Activated naive CD8-positive, alpha-beta T cell treated with anti-CD3 and anti-CD28 coated beads for 36 hours (primary cell): ENCODE measurements around the gene WDR90. TPM values are rescaled to one million over a fixed set of nuclear protein-coding genes. Genes with fewer than 3 reads are reported as not detected.

ENCODE experiments used
- DNase-seq: peaks from one replicate; pipeline ENCODE4 v3.0.0; 2021
- H3K27ac Mint-ChIP-seq: one replicate; pipeline ENCODE4 v1.8.0; 2022; ENCODE audit warnings: mild to moderate bottlenecking, moderate library complexity, mixed read lengths
- H3K27me3 Mint-ChIP-seq: one replicate; pipeline ENCODE4 v1.8.0; 2022; ENCODE audit warnings: mild to moderate bottlenecking, mixed read lengths
- H3K36me3 Mint-ChIP-seq: one replicate; pipeline ENCODE4 v1.8.0; 2021; ENCODE audit warnings: mild to moderate bottlenecking, mixed read lengths
- H3K4me1 Mint-ChIP-seq: one replicate; pipeline ENCODE4 v1.8.0; 2021; ENCODE audit warnings: mixed read lengths
- H3K4me3 Mint-ChIP-seq: one replicate; pipeline ENCODE4 v1.8.0; 2022; ENCODE audit warnings: mild to moderate bottlenecking, moderate library complexity, mixed read lengths
- H3K9me3 Mint-ChIP-seq: one replicate; pipeline ENCODE4 v1.8.0; 2022; ENCODE audit warnings: mixed read lengths
- total RNA-seq, 2 experiments: library from RNA; stranded (reverse); gene quantifications; one replicate each; pipeline ENCODE4 v1.2.3, GENCODE V29; 2021

Gene WDR90
- total RNA-seq, 2 experiments from 2014 or later: 84.5 to 86.0 TPM

- H3K4me3 Mint-ChIP-seq: no peak overlapping the region
- peaks cover 7% of the 10 kb centered on the region for H3K36me3 Mint-ChIP-seq
- H3K4me1 Mint-ChIP-seq: no peaks in the 10 kb centered on the region
- no peak overlapping the region for H3K27ac Mint-ChIP-seq
- no peaks in the 10 kb centered on the region for H3K9me3 Mint-ChIP-seq
- H3K27me3 Mint-ChIP-seq: no peaks in the 10 kb centered on the region
- no peak for DNase-seq
Observed at GRCh38 chr16:659618-660017, 10.5 kb downstream of the WDR90 start.

DNA sequence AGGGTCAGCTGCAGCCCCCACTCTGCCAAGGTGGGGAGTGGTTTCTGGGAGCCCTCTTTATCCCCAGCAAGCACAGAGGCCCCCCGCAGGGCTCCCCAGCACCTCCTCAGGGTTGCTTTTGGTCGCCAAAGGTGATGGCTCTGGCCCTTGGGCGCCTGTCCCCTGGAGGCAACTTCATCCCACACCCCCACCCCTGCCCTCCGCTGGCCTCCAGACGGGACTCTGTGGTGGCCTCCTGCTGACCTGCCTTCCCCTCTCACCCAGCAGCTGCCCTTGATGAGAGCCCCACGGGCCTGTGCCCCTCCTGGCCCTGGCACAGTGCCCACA is 10.9 kb downstream of the WDR90 start:
- Mint-ChIP-seq H3K27ac (no peak overlapping the region), H3K4me1 (no peaks in the 10 kb centered on the region), H3K4me3 (no peak overlapping the region), H3K36me3 (peaks cover 7% of the 10 kb centered on the region), H3K27me3 (no peaks in the 10 kb centered on the region), H3K9me3 (no peaks in the 10 kb centered on the region)
- DNase-seq: no peak

GRCh38 chr16:660459-661183 is 11.5 kb downstream of the WDR90 start:
- peak; percentile 69 for DNase-seq
- Mint-ChIP-seq H3K27me3 (no peaks in the 10 kb centered on the region), H3K36me3 (peaks cover 7% of the 10 kb centered on the region), H3K4me3 (no peak overlapping the region), H3K4me1 (no peaks in the 10 kb centered on the region), H3K9me3 (no peaks in the 10 kb centered on the region), H3K27ac (no peak overlapping the region)

GRCh38 chr16:661184-661821 is 12.1 kb downstream of the WDR90 start:
- Mint-ChIP-seq H3K27ac (no peak overlapping the region), H3K9me3 (no peaks in the 10 kb centered on the region), H3K4me3 (no peak overlapping the region), H3K27me3 (no peaks in the 10 kb centered on the region), H3K4me1 (no peaks in the 10 kb centered on the region), H3K36me3 (peaks cover 7% of the 10 kb centered on the region)
- no peak for DNase-seq

DNA sequence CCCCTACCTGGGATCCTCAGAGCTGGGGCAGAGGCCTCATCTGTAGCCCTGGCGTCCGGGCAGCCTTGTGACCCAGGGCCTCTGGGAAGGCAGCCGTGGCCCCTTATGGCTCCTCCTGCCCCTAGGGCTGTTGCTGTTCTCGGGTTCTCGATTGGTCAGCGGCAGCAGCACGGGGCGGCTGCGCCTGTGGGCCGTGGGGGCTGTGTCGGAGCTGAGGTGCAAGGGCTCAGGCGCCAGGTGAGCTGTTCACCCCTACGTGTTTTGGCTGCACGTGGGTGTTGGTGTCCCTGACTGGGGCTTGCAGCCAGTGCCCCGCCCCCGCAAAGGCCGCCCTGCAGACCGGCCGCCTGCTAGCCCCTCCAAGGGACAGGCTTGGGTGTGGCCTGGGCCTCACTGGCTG is 12.9 kb downstream of the WDR90 start:
- no peaks in the 10 kb centered on the region for H3K4me1 Mint-ChIP-seq
- DNase-seq: no peak
- no peak overlapping the region for H3K4me3 Mint-ChIP-seq
- no peaks in the 10 kb centered on the region for H3K27me3 Mint-ChIP-seq
- no peak overlapping the region for H3K27ac Mint-ChIP-seq
- H3K9me3 Mint-ChIP-seq: no peaks in the 10 kb centered on the region
- peaks cover 7% of the 10 kb centered on the region for H3K36me3 Mint-ChIP-seq

DNA sequence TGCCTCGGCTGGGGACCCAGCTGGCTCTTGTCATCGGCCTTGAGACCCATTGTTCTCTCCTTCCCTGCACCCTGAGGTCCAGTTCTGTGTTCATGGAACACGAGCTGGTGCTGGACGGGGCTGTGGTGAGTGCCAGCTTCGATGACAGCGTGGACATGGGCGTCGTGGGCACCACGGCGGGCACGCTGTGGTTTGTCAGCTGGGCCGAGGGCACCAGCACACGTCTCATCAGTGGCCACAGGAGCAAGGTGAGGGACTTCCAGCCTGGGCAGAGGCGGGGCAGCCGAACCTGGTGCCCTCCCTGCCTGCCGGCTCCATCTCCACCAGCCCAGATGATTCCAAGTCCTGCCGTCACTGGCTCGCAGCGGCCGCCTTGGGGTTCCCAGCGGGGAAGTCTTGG is 13.4 kb downstream of the WDR90 start:
- Mint-ChIP-seq H3K27ac (no peak overlapping the region), H3K4me3 (no peak overlapping the region), H3K36me3 (peaks cover 7% of the 10 kb centered on the region), H3K9me3 (no peaks in the 10 kb centered on the region), H3K4me1 (peaks cover 1% of the 10 kb centered on the region), H3K27me3 (no peaks in the 10 kb centered on the region)
- DNase-seq: no peak

GRCh38 chr16:666572-666971 is 17.4 kb downstream of the WDR90 start:
- DNase-seq: no peak
- Mint-ChIP-seq H3K27ac (no peak overlapping the region), H3K9me3 (no peaks in the 10 kb centered on the region), H3K4me1 (peaks cover 3% of the 10 kb centered on the region), H3K36me3 (peaks cover 10% of the 10 kb centered on the region), H3K4me3 (no peak overlapping the region), H3K27me3 (no peaks in the 10 kb centered on the region)

- peaks cover 10% of the 10 kb centered on the region for H3K36me3 Mint-ChIP-seq
- peak overlapping the region; percentile 80 for H3K4me3 Mint-ChIP-seq
- H3K4me1 Mint-ChIP-seq: peaks cover 3% of the 10 kb centered on the region
- H3K27me3 Mint-ChIP-seq: no peaks in the 10 kb centered on the region
- H3K27ac Mint-ChIP-seq: peak overlapping the region; percentile 58
- no peaks in the 10 kb centered on the region for H3K9me3 Mint-ChIP-seq
- no peak for DNase-seq
Observed at GRCh38 chr16:667113-667779, 18.1 kb downstream of the WDR90 start.

- peak; percentile 98 for DNase-seq
- Mint-ChIP-seq H3K27me3 (no peaks in the 10 kb centered on the region), H3K36me3 (peaks cover 8% of the 10 kb centered on the region), H3K4me3 (peak within 1 kb of the TSS; percentile 82), H3K9me3 (no peaks in the 10 kb centered on the region), H3K4me1 (peaks cover 3% of the 10 kb centered on the region), H3K27ac (peak within 1 kb of the TSS; percentile 78)
Observed at GRCh38 chr16:667780-668518, 18.8 kb downstream of the WDR90 start, which contains the start of gene RHOT2. TSS of gene RHOT2 (plus strand) at chr16:668132. CDS start at chr16:668200, 68 bp downstream.

DNA sequence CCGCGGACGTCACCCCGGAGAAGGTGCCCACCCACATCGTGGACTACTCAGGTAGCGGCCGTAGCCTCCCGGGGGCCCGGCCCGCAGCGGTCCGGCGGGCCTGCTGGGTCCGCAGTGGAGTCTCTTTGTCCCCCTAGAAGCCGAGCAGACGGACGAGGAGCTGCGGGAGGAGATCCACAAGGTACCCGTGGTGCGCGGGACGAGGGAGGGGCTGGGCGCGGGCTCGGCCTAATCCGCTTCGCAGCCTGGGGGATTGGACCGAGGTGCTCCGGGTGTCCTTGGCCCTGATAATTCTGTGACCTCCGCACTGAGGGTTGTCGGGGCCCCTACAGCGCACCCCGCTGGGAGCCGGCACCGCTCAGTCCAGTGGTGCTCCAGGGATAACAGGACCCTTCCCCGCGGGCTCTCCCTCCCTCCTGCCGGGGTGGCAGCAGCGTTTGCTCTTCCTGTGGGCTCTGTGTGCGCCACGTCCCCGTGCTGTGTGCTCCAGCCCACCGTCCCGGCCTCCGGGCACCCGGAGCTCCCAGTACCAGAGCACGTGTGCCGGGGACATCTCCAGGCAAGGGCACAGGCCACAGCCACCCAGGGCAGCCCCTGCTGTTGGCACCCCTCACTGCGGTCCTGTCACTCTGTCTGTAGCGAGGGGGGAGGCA is 19.5 kb downstream of the WDR90 start:
- no peak for DNase-seq
- Mint-ChIP-seq H3K36me3 (peaks cover 7% of the 10 kb centered on the region), H3K9me3 (no peaks in the 10 kb centered on the region), H3K4me1 (peaks cover 3% of the 10 kb centered on the region), H3K4me3 (peak overlapping the region; percentile 82), H3K27ac (peak overlapping the region; percentile 54), H3K27me3 (no peaks in the 10 kb centered on the region)

DNA sequence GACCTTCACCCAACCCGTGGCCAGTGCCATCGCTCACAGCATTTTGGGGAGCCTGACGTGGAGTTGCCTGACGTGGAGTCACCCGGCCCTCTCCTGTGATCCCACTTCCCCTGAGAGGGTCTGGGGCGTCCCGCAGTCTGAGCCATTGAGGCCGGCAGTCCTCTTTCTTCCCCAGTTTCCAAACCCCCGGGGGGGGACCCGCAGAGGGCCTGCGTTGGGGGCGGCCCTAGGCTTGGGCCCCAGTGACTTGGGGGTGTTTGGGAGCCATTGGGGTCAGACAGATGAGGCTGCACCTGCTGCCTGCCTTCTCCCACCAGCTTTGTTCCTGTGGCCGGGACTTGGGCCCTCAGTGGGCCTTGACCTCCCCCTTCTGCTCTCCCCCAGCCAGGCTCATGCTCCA is 20.5 kb downstream of the WDR90 start:
- DNase-seq: no peak
- H3K4me3 Mint-ChIP-seq: peak overlapping the region; percentile 42
- H3K9me3 Mint-ChIP-seq: no peaks in the 10 kb centered on the region
- peaks cover 3% of the 10 kb centered on the region for H3K4me1 Mint-ChIP-seq
- no peaks in the 10 kb centered on the region for H3K27me3 Mint-ChIP-seq
- no peak overlapping the region for H3K27ac Mint-ChIP-seq
- peaks cover 7% of the 10 kb centered on the region for H3K36me3 Mint-ChIP-seq

GRCh38 chr16:670485-671352 is 21.6 kb downstream of the WDR90 start:
- Mint-ChIP-seq H3K36me3 (peaks cover 7% of the 10 kb centered on the region), H3K4me1 (peaks cover 5% of the 10 kb centered on the region), H3K27ac (no peak overlapping the region), H3K27me3 (no peaks in the 10 kb centered on the region), H3K4me3 (no peak overlapping the region), H3K9me3 (no peaks in the 10 kb centered on the region)
- no peak for DNase-seq

DNA sequence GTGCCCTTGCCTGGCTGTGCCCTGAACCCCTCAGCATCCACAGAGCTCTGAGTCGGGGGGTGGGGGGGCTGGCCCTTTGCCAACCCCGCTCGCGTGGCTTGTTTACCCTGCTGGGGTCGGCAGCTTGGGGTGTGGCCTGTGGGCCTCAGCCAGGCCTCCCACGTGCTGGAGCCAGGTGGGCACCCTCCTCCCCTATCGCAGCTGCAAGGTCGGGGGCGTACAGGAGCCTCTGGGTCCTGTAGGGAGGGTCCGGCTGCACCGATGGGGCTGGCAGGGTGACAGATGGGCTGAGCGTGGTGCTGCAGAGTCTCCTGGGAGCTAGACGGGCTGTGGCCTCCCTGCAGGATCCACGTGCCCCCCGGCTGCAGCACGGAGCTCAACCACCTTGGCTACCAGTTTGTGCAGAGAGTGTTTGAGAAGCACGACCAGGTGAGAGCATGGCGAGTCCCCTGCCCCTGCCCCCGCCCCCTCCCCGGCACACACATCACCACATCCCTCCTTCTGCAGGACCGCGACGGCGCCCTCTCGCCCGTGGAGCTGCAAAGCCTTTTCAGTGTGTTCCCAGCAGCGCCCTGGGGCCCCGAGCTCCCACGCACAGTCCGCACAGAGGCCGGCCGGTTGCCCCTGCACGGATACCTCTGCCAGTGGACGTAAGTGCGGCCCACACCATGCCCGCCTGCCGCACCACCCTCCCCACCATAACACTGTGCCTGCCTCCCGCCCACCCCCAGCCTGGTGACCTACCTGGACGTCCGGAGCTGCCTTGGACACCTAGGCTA is 22.4 kb downstream of the WDR90 start:
- Mint-ChIP-seq H3K27ac (no peak overlapping the region), H3K4me1 (peaks cover 5% of the 10 kb centered on the region), H3K9me3 (no peaks in the 10 kb centered on the region), H3K4me3 (no peak overlapping the region), H3K36me3 (peaks cover 7% of the 10 kb centered on the region), H3K27me3 (no peaks in the 10 kb centered on the region)
- DNase-seq: no peak
